Stimulated activated CD4-positive, alpha-beta T cell treated with anti-CD3 and anti-CD28 coated beads, Interleukin-15, amount 100 ng/mL, for 48 hours (primary cell): Measurements from ENCODE around the gene SRSF10.
A peak's percentile ranks its signal among the peaks of the same experiment; 100 is the strongest.
"Not testable (repeated sequence)": the region's sequence is repeated elsewhere in the genome, so short reads cannot be mapped to it uniquely, and the experiment has no call there.

ENCODE experiments used
- DNase-seq, 2 donors: peaks; one replicate each; pipeline ENCODE4 v3.0.0-alpha.2; 2020; ENCODE audit warnings: low read depth in 2 of 2

SRSF10 gene

DNA sequence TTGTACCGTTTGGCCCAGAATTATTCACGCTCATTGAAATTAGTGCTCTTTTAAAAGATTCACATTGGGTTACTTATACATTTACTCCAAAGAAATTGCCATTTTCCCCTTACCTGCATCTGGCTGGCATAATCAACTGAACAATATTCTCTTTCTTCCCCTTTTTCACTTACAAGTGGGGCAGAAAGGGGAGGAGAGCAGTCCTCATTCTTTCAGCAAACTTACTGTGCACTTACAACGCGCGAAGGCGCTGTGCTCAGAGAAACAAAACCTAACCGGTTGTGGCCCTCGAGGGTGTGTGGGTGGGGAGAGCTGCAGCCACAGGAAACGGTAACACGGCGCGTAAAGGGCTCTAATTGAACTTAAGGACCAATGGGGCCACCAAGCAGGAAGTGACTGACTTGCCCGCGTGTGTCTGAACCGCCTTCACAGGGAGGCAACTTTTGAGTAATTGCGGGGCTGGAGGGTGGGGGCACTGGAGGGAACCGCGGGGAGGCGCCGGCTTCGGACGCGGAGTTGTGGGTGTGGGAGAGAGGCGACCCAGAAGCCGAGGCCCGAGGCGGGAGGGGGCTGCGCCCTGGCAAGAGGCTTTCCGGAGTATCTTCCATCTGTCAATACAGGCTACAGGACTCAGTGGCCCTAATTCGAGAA, 21.2 kb downstream of the SRSF10 start:
- peak; percentile 90 to 93 for DNase-seq

DNA sequence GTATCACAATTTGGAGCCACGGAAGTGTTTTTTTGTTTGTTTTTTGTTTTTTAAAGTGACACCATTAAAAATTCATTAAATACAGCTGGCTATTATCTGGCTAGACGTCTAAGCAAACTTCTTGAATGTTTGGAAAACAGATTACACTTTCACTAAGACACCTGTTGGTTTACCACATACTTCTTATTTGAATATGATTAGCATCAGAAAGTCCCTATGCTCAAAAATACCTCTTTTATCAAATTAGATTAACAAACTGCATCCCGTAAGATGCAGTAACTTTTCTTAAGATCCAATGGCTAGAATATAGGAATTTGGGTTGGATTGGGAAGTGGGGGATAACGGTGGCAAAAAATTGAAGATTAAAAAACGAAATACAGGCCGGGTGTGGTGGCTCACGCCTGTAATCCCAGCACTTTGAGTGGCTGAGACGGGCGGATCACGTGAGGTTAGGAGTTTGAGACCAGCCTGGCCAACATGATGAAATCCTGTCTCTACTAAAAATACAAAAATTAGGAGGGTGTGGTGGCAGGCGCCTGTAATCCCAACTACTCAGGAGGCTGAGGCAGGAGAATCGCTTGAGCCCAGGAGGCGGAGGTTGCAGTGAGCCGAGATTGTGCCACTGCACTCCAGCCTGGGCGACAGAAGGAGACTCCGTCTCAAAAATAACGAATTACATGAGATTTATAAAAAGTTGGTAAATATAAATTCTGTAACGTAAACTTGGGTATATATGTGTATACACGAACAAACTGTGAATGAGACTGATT, 21.9 kb downstream of the SRSF10 start:
- not testable (repeated sequence) for DNase-seq

DNA sequence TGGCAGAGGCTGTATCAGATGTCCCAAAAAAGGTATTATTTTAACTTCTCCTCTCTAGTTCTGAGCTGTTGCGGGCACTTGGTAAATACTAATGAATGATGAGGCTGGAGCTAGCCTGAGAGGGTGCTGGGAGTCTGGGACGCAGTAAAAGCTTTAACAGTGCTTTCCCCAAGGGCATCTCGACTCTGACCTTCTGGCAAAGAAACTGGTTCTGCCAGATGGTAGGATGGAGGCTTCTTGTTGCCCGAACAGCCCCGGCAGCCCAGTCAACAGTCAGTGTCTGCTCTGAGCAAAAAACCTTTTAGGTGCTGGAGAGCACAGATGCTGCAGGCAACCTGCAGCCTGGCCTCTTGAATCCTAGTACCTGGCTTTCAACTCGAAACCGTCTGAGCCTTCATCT, 23.0 kb downstream of the SRSF10 start:
- no peak for DNase-seq

DNA sequence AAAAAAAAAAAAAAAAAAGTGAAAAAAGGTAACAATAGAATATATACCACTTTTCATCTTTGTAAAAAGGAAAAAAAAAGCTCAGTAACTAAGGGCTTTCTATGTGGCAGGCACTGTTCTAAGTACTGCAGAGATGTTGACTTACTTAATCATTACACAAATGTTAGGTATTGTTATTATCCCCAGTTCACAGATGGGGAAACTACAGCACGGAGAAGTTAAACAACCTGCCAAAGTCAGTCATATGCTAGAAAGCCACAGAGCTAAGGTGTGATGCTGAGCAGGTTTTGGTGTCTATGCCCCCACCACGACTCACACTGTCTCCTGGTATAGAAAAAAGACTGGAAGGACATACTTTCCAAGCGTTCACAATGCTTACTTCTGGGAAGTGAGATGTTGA, 27.1 kb downstream of the SRSF10 start:
- DNase-seq, result no peak

DNA sequence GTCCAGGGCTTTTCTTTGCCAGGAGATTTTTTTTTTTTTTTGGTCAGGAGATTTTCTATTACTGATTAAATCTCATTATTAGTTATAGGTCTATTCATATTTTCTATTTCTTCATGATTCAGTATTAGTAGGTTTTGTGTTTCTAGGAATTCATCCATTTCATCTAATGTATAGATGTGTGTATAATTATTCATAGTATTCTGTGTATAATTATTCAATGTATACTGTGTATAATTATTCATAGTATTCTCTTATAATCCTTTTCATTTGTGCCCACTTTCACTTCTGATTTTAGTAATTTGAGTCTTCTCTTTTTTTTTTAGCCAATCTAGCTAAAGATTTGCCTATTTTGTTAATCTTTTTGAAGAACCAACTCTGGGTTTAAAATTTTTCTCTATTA, 32.8 kb downstream of the SRSF10 start:
- DNase-seq, result no peak

DNA sequence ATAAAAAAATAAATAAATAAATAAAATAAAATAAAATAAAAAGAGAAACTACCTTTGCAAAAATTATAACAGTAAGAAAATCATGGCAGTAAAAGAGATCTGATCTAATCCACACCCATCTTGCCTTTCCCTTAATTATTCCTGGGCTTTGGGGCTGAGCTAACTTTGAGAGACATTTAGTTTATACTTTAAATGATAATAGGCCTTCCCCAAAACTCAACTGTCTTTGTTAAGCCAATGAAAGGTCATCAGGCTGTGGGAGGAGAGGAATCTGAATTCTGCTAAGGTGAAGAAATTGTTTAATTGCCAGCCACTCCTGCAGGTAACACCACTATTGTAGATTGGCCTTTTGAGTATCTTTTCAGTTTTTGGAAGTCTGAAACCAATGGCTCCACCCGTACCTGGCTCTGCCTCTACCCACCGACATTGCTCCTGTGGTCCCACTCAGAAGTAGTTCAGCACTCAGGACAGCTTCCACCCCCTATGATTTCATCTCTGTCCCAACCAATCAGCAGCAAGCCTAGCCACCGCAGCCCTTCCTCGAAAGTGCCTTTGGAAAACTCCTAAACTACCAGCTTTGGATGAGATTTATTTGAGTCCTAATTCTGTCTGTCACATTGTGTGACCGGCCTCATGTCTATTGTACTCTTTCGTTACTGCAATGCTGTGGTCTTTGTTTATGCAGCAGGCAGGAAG, 43.5 kb downstream of the SRSF10 start:
- DNase-seq, result no peak

DNA sequence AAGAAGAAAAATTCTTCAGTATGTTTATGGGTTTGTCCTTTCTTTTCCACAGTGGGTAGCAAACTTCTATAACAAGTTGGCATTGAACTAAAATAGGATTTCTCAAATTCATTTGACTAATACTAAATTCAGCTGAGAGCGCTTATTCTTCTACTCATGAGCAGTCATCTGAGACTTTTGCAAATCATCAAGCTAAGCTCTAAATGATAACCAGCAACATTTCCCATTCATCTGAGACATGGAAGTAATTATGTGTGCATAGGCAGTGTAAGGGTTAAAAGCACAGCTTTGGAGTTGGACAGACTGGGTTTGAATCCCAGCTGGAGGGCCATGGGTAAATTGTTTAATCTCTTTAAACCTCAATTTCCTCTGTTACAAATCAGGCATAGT, 48.6 kb downstream of the SRSF10 start:
- DNase-seq, result no peak

DNA sequence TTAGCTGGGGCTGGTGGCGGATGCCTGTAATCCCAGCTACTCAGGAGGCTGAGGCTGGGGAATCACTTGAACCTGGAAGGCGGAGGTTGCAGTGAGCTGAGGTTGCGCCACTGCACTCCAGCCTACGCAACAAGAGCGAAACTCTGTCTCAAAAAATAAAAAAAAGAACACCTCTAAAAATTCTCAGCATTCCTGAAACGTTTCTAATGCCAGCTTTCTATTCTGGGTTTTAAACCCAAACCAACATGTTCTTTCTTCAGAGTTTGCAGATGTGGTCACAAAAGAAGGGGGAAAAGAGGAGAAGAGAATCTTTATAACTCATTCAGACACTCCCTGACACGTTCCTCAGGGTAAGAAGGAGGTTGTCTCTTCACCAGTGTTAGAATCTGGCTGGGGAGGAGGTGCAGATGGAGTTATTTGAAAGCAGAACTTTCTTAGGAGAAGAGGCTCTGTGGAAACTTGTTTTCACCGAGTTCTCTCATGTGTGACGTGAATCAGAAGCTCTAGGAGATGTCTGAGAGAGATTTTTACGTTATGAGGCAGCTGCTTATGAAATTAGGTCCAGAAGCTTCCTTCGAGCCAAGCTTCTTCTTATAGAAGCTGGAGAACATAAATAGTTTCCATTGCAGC, 49.2 kb downstream of the SRSF10 start:
- no peak for DNase-seq

DNA sequence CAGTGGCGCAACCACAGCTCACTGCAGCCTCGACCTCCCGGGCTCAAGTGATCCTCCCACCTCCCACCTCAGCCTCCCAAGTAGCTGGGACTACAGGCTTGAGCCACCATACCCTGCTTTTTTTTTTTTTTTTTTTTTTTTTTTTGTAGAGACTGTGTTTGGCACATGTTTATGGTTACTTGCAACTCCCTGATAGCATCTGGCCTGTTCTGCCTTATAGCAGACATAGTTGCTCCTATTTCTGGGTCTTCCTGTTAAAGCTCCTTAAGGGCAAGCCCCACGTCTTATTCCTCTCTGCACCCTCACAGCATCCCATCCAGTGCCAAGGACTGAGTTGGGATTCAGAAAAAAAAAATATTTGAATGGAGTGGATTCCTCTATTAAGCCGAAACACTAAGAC, 49.9 kb downstream of the SRSF10 start:
- no peak for DNase-seq

DNA sequence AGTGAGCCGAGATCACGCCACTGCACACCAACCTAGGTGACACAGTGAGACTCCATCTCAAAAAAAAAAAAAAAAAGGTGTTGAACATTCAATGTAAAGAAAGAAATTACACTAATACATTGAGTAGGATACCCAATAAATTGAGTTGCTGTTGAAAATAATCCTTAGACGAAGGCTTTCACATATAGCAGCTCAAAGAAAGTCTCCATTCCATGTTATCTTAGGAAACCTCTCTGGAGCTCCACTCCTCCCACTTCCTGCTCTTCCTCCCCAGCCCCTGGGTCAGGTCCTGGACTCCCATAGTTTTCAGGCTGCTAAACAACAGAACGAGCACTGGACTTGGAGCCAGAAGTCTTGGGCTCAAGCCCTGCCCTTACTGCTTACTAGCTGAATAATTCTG, 51.3 kb downstream of the SRSF10 start:
- DNase-seq, result no peak

DNA sequence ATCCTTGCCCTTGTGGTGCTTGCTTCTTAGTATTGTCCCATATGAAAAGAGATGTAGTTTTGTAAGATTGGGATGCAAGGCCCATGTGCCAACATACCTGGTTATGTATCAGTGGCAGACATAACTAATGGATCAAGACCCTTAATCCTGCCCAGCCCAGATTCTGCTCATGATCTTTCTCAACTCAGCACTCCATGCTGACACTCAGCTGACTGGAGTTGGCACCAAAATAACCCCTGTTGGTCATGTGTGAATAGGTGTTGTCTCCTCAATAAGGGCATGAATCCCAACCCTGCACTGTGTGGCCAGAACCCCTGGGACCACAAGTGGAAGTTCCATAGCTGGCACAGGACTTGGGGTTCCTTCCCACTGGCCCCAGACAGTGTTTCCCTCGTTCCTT, 53.0 kb downstream of the SRSF10 start:
- DNase-seq, result no peak

DNA sequence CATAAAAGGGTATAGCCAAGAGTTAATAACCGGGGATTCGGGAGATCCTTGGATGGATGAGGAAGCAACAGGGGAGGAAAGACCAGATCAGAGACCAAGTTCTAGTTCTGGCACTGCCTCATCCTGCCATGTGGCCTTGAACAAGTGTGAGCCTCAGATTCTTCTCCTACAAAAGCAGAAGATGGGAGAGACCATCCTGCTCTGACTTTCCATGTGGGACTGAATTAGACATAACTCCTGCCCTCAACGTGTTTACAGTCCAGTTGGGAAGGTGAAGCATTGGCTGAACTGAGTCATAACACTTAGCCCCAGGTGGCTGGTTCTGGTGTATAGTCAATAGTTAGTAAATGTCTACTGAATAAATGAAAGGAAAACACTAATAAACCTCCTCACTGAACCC, 54.8 kb downstream of the SRSF10 start:
- DNase-seq, result no peak

DNA sequence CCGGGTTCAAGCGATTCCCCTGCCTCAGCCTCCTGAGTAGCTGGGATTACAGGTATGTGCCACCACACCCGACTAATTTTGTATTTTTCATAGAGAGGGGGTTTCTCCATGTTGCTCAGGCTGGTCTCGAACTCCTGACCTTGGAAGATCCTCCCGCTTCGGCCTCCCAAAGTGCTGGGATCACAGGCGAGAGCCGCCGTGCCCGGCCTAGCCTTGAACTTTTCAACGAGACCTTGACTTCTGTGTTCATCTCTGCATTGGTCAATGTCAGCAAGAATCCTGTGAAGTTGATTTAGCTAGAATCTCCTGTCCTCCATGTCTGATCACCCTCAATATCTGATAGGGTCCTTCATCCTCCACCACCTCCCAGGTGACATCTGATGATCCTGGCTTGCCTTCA, 55.5 kb downstream of the SRSF10 start:
- no peak for DNase-seq

DNA sequence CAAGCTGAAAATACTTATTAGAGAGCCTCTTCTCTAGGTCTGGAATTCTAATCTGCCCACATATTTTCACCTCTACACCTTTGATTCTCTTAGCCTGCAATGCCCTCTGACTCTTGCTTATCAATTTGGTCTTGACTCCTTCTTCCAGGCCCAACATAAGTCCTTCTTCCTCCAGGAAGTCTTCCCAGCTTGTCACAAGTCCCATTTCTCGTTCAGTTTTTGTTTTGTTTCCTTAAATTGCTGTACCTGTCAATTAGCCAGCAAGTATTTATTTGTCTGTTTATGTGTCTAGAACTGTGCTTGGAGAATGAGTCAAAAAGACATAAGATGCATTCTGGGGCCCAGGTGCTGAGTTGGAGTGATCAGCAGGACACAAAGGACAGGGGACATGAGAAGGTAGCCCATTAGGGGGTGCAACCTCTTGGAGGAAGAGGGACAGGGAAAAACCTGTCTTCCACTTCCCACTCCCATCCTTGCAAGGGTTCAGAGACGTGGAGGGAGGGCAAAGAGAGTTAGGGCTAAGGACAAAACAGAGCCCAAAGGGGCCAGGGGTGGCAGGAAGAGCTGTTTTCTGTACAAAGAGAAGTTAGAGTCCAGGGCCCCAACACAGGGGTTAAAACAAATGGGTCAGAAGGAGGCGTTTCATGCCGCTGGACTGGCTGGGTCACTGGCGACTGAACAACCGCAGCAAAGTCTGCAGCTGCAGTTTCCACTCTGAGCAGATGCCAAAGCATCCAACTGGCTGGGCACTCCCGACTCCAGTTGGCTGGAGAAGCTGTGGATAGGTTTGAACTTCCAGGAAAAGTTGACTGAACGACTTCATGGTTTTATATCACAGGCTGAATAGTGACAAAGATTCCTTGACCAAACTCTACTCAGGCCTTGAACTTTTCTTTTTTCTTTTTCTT, 56.3 kb downstream of the SRSF10 start:
- DNase-seq, result no peak

DNA sequence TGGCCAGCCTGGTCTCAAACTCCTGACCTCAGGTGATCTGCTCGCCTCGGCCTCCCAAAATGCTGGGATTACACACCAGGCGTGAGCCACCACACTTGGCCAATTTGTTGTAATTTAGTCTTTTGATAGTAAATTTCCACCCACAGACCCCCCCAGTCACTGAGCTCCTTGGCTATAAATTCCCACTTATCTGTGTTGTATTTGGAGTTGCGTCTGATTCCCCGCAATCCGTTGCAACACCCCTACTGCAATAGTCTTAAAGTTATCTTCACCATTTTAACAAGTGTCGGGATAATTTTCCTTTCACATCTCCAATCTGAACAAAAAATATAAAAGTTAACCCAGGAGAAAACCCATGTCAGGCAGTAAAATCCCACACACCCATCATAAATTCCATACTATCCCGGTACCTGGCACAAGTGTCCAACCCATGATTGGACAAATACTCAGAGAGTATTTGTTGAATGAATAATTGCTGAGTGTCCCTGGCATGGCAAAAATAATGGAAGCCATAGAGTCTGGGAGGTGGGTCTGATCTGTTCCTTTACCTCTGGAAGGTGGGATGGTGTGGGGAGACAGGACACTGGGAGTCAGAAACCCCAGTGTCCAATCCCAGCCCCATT, 57.7 kb downstream of the SRSF10 start:
- no peak for DNase-seq

DNA sequence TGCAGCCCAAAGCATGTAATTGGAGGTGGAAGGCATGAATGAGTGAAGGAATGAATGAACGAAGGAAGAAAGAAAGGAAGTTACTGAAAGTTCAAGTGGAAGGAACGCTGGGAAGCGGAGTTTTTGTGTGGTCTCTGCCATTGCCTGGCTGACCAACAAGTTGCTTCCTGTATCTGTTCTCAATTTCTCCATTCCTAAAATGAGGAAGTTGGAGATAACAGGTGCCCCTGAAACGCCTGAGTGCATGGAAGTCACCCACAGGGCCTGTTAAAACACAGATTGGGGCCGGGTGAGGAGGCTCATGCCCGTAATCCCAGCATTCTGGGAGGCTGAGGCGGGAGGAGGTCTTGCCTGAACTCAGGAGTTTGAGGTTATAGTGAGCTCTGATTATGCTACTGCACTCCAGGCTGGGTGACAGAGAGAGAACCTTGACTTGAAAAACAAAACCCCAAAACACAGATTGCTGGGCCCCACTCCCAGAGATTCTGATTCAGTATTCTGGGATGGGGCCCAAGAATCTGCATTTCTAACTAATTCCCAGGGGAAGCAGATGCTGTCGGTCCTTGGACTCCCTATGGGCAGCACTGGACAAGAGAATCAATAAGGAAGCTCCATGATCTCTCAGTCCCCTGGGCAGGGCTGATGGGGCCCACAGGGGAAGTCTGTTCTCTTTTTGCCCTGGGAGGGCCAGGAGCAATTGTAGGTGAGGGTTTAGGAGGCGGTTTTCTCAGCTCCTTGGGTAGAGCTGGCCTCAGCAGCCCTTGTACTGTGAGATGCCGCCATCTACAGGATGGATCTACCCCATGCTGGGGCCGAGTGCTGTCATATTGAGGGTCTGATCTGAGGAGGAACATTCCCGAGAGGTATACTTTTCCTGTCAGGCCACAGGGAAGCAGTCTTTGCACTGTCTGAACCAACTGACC, 63.7 kb downstream of the SRSF10 start:
- DNase-seq, result peak; percentile 29 to 39

DNA sequence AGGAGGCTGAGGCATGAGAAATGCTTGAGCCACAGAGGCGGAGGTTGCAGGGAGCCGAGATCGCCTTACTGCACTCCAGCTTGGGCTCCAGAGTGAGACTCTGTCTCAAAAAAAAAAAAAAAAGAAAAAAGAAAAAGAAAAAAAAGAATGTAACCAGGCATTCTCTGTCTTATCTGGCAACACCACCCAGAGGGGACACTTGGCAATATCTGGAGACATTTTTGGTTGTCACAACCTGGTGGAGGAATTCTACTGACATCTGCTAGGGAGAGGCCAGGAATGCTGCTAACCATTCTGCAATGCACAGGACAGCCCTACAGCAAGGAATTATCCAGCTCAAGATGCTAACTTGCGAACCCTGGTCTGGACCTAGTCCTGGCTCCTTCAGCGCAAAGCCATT, 64.7 kb downstream of the SRSF10 start:
- DNase-seq, result no peak

DNA sequence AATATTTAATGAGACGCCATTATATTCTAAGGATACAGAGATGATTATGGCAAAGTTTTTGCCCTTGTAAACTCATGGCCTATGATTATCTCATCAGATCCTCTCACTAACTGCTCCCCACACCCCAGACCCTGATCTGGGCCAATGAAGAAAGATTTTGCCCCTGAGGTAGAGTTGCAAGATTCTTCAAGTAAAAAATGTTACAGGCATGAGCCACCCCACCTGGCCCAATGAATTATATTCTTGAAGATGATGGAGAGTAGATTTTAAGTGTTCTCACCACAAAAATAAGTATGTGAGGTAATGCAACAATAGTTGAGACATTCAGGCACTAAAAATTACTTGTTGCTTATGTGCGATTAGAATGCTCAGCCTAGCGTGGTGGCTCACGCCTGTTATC, 65.2 kb downstream of the SRSF10 start:
- no peak for DNase-seq
